Endothelial cell (in vitro differentiated cells): ENCODE measurements around the gene TPPP2. TPM values are rescaled to one million over a fixed set of nuclear protein-coding genes. Genes with fewer than 3 reads are reported as not detected.

Experiments
- DNase-seq: peaks from one replicate; pipeline ENCODE4 v3.0.0; 2021; ENCODE audit warnings: low spot score
- H3K27ac Mint-ChIP-seq: one replicate; pipeline ENCODE4 v1.8.0; 2021; ENCODE audit warnings: mixed read lengths, inconsistent platforms; ENCODE audit not compliant: unreplicated experiment
- H3K27me3 Mint-ChIP-seq: one replicate; pipeline ENCODE4 v1.8.0; 2021; ENCODE audit warnings: mild to moderate bottlenecking, moderate library complexity, mixed read lengths, inconsistent platforms; ENCODE audit not compliant: unreplicated experiment
- H3K36me3 Mint-ChIP-seq: one replicate; pipeline ENCODE4 v1.8.0; 2021; ENCODE audit warnings: mild to moderate bottlenecking, low read depth, mixed read lengths, inconsistent platforms; ENCODE audit not compliant: unreplicated experiment
- H3K4me1 Mint-ChIP-seq: one replicate; pipeline ENCODE4 v1.8.0; 2021; ENCODE audit warnings: mild to moderate bottlenecking, mixed read lengths, inconsistent platforms; ENCODE audit not compliant: unreplicated experiment
- H3K4me3 Mint-ChIP-seq: one replicate; pipeline ENCODE4 v1.8.0; 2021; ENCODE audit warnings: mild to moderate bottlenecking, mixed read lengths, inconsistent platforms; ENCODE audit not compliant: unreplicated experiment
- H3K9me3 Mint-ChIP-seq: one replicate; pipeline ENCODE4 v1.8.0; 2021; ENCODE audit warnings: mixed read lengths, inconsistent platforms; ENCODE audit not compliant: unreplicated experiment
- CTCF ChIP-seq: fragments of 200-600 bp; sonication (generic); IDR thresholded peaks from one replicate; pipeline ENCODE4 v1.5.0; 2021; ENCODE audit warnings: antibody characterized with exemption; ENCODE audit not compliant: unreplicated experiment
- total RNA-seq: library from RNA; stranded (reverse); fragmentation: NEBNext Ultra II Directional; extraction: Animal tissue kit (Norgen Biotek cat#: 25700); gene quantifications from one replicate; pipeline ENCODE4 v1.2.1, GENCODE V29; 2021; ENCODE audit not compliant: unreplicated experiment

Gene TPPP2
- total RNA-seq, 1 donor from 2014 or later, result 0.62 TPM

- DNase-seq, result no peak
- no peaks in the 10 kb centered on the region for H3K36me3 Mint-ChIP-seq
- H3K9me3 Mint-ChIP-seq, result no peaks in the 10 kb centered on the region
- peaks cover 42% of the 10 kb centered on the region for H3K4me1 Mint-ChIP-seq
- peaks cover 12% of the 10 kb centered on the region for H3K27me3 Mint-ChIP-seq
- no peak for TF ChIP-seq CTCF
- H3K4me3 Mint-ChIP-seq, result no peak within 1 kb of the TSS
- H3K27ac Mint-ChIP-seq, result no peak within 1 kb of the TSS
These were observed 11.8 kb downstream of the TPPP2 start, which contains the start of gene RNASE7 for GRCh38 chr14:21041676-21042433. Gene RNASE7, plus strand, starts transcription at chr14:21042362. Its CDS starts 631 bp downstream, at chr14:21042993.

GRCh38 chr14:21042918-21043317 lies 12.9 kb downstream of the TPPP2 start:
- Mint-ChIP-seq H3K36me3 (no peaks in the 10 kb centered on the region), H3K4me1 (peaks cover 42% of the 10 kb centered on the region), H3K27me3 (peaks cover 11% of the 10 kb centered on the region), H3K27ac (no peak overlapping the region), H3K9me3 (no peaks in the 10 kb centered on the region), H3K4me3 (no peak overlapping the region)
- no peak for TF ChIP-seq CTCF
- no peak for DNase-seq

- TF ChIP-seq CTCF, result no peak
- no peak overlapping the region for H3K4me3 Mint-ChIP-seq
- no peak overlapping the region for H3K27ac Mint-ChIP-seq
- DNase-seq, result no peak
- H3K9me3 Mint-ChIP-seq, result no peaks in the 10 kb centered on the region
- peaks cover 39% of the 10 kb centered on the region for H3K4me1 Mint-ChIP-seq
- peaks cover 11% of the 10 kb centered on the region for H3K27me3 Mint-ChIP-seq
- H3K36me3 Mint-ChIP-seq, result no peaks in the 10 kb centered on the region
These were observed 13.5 kb downstream of the TPPP2 start for GRCh38 chr14:21043387-21043973.

- H3K27ac Mint-ChIP-seq, result peak overlapping the region; percentile 38
- no peak for TF ChIP-seq CTCF
- H3K4me3 Mint-ChIP-seq, result no peak overlapping the region
- DNase-seq, result no peak
- no peaks in the 10 kb centered on the region for H3K36me3 Mint-ChIP-seq
- H3K9me3 Mint-ChIP-seq, result no peaks in the 10 kb centered on the region
- H3K27me3 Mint-ChIP-seq, result peaks cover 11% of the 10 kb centered on the region
- peaks cover 34% of the 10 kb centered on the region for H3K4me1 Mint-ChIP-seq
These were observed 14.1 kb downstream of the TPPP2 start for GRCh38 chr14:21043974-21044618.
